OCI-LY7 (cell line): ENCODE data around the gene CBFA2T2. TPM values are rescaled to one million over a fixed set of nuclear protein-coding genes. Genes with fewer than 3 reads are reported as not detected.

Experiments
- BruUV-seq: library from RNA; stranded (reverse); fragments of 400-500 nt; replicated peaks from 2 replicates; lab custom pipeline; 2021; lab: Mats Ljungman, UMichigan
- CTCF ChIA-PET: fragments of 300-600 bp; sonication (Branson Sonifier 250); formaldehyde crosslinking; loops from one replicate; lab custom pipeline; 2022; ENCODE audit warnings: antibody characterized with exemption; ENCODE audit not compliant: unreplicated experiment; lab: Charles Lee
- POLR2A ChIA-PET: fragments of 300-600 bp; sonication (Branson Sonifier 250); formaldehyde crosslinking; loops from one replicate; lab custom pipeline; 2022; ENCODE audit warnings: antibody characterized with exemption; lab: Charles Lee
- DNase-seq: peaks from one replicate; pipeline ENCODE4 v3.0.0-alpha.2; 2015; ENCODE audit warnings: low spot score
- H2AFZ ChIP-seq: fragments of 200-600 bp; sonication (generic), shearing (Covaris generic); 2 replicates; pipeline ENCODE4 v1.6.1; 2014; ENCODE audit warnings: mild to moderate bottlenecking, antibody characterized with exemption, low read length, moderate library complexity
- H3K27ac ChIP-seq: fragments of 200-600 bp; sonication (generic); 2 replicates; pipeline ENCODE4 v1.5.1; 2014; ENCODE audit warnings: mixed run types, low read depth, mild to moderate bottlenecking, moderate library complexity, low read length, inconsistent platforms; ENCODE audit not compliant: poor library complexity, severe bottlenecking
- H3K36me3 ChIP-seq: fragments of 200-600 bp; sonication (generic); 2 replicates; pipeline ENCODE4 v1.6.1; 2014; ENCODE audit warnings: mild to moderate bottlenecking, antibody characterized with exemption, low read length, moderate library complexity, mixed read lengths; ENCODE audit not compliant: insufficient read depth
- H3K4me1 ChIP-seq: fragments of 200-600 bp; sonication (generic); 2 replicates; pipeline ENCODE4 v1.5.1; 2014; ENCODE audit warnings: mild to moderate bottlenecking, low read length; ENCODE audit not compliant: insufficient read depth, poor library complexity, severe bottlenecking
- H3K4me2 ChIP-seq: fragments of 200-600 bp; sonication (generic); 2 replicates; pipeline ENCODE4 v1.6.1; 2014; ENCODE audit warnings: mild to moderate bottlenecking, low read length
- H3K4me3 ChIP-seq: fragments of 200-600 bp; sonication (generic); 2 replicates; pipeline ENCODE4 v1.5.1; 2014; ENCODE audit warnings: mild to moderate bottlenecking, low read depth, low read length; ENCODE audit not compliant: poor library complexity, severe bottlenecking
- H3K79me2 ChIP-seq: fragments of 200-600 bp; sonication (generic); 2 replicates; pipeline ENCODE4 v1.6.1; 2016; ENCODE audit warnings: low read depth, mild to moderate bottlenecking, low read length, moderate library complexity, mixed read lengths; ENCODE audit not compliant: insufficient read depth
- H3K9me2 ChIP-seq: fragments of 200-600 bp; sonication (generic); 2 replicates; pipeline ENCODE4 v1.6.1; 2016; ENCODE audit warnings: mild to moderate bottlenecking, low read length, mixed read lengths; ENCODE audit not compliant: insufficient read depth
- H3K9me3 ChIP-seq: fragments of 200-600 bp; sonication (generic); 2 replicates; pipeline ENCODE4 v1.6.1; 2014; ENCODE audit warnings: mild to moderate bottlenecking, mixed run types, low read length, mixed read lengths
- H4K20me1 ChIP-seq: fragments of 200-600 bp; sonication (generic); 2 replicates; pipeline ENCODE4 v1.6.1; 2014; ENCODE audit warnings: mild to moderate bottlenecking, antibody characterized with exemption, low read length, moderate library complexity, mixed read lengths; ENCODE audit not compliant: insufficient read depth
- CTCF ChIP-seq: fragments of 200-600 bp; sonication (generic); conservative IDR thresholded peaks from 2 replicates; pipeline ENCODE4 v1.5.1; 2014; ENCODE audit warnings: mild to moderate bottlenecking, antibody characterized with exemption, low read length, moderate library complexity, mixed read lengths
- EZH2phosphoT487 ChIP-seq: fragments of 200-600 bp; sonication (generic); IDR thresholded peaks from 2 replicates; pipeline ENCODE4 v1.6.1; 2018; ENCODE audit warnings: low read depth, borderline replicate concordance, mild to moderate bottlenecking, mixed run types, antibody characterized with exemption, low read length, moderate library complexity, mixed read lengths
- intact Hi-C: fragments of 100-400 bp; cut with micrococcal nuclease; formaldehyde crosslinking; loops from one replicate; pipeline ENCODE4 v1.10.0; 2022; ENCODE audit not compliant: unreplicated experiment
- total RNA-seq, 2 experiments: library from RNA; depleted of rRNA in 1 of 2; stranded (reverse); fragments of >200 nt in 1 of 2; shearing (Covaris generic) in 1 of 2; gene quantifications; 2 replicates each; pipeline ENCODE4 v1.2.3, GENCODE V29; 2014 to 2022

CBFA2T2 gene
- total RNA-seq, 2 experiments from 2014 or later = 20.7 to 32.9 TPM

GRCh38 chr20:33675136-33675959, 185.5 kb downstream of the CBFA2T2 start:
- CTCF ChIA-PET = no interaction called here
- Histone ChIP-seq H3K79me2 (peaks cover 30% of the 10 kb centered on the region; the same call in 1 of the 2 replicates), H3K4me1 (peaks cover 59% of the 10 kb centered on the region), H3K27ac (peak overlapping the region; percentile 68), H3K9me2 (no peaks in the 10 kb centered on the region), H4K20me1 (peaks cover 3% of the 10 kb centered on the region; the same call in 1 of the 2 replicates), H3K4me2 (peak overlapping the region; percentile 94), H3K9me3 (no peaks in the 10 kb centered on the region), H2AFZ (no peak overlapping the region), H3K36me3 (peaks cover 70% of the 10 kb centered on the region), H3K4me3 (peak overlapping the region; percentile 84)
- TF ChIP-seq CTCF = no peak
- no peak for TF ChIP-seq EZH2phosphoT487
- no TSS peak for BruUV-seq
- intact Hi-C loops = loop anchor here (2.0 kb wide), 1 partner anchor 55 kb away; the partner anchor contains the start of gene ZNF341
- no peak for DNase-seq
- POLR2A ChIA-PET = interaction anchor here (0.6 kb wide), 1 partner anchor 8 kb away, joined by 3 read pairs; no protein-coding TSS in a partner anchor

- POLR2A ChIA-PET = no interaction called here
- Histone ChIP-seq H3K27ac (peak overlapping the region; percentile 68), H3K4me2 (no peak overlapping the region), H3K79me2 (peaks cover 37% of the 10 kb centered on the region), H4K20me1 (peaks cover 11% of the 10 kb centered on the region; the same call in 1 of the 2 replicates), H3K36me3 (peaks cover 71% of the 10 kb centered on the region), H3K9me2 (no peaks in the 10 kb centered on the region), H3K4me1 (peaks cover 63% of the 10 kb centered on the region), H3K9me3 (no peaks in the 10 kb centered on the region), H2AFZ (no peak overlapping the region), H3K4me3 (no peak overlapping the region)
- CTCF ChIA-PET = no interaction called here
- TF ChIP-seq CTCF (no peak), EZH2phosphoT487 (no peak)
- no TSS peak for BruUV-seq
- no peak for DNase-seq
- intact Hi-C loops = no loop called here
Observed at GRCh38 chr20:33676121-33676520, 186.2 kb downstream of the CBFA2T2 start.
